GF-D8 (cell line): ENCODE measurements around the gene FSIP1.
A peak's percentile ranks its signal among the peaks of the same experiment; 100 is the strongest.

Experiments
- DNase-seq: peaks from one replicate; lab custom pipeline; 2025; lab: John Stamatoyannopoulos, UW

The FSIP1 gene

GRCh38 chr15:39792025-39792843 is 9.6 kb upstream of the FSIP1 start:
- no peak for DNase-seq

DNA sequence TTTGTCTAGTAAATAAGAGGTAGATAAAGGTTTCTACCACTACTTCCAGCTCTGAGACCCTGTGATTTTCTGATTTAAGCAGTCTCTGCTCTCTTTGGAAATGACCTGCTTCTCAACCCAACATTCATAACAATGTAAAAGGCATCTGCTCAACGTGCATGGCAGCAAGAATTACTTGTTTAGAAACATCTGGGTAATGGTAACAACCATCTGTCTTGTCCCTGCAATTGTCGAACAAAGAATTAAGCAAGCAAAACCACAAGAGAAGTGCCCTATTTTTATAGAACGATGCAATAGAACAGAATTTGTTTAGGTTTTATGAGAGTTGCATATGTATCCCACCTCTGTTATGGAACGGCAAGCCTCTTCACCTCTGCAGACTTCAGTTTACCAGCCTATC is 7.1 kb upstream of the FSIP1 start:
- DNase-seq, result peak; percentile 42

- DNase-seq, result peak; percentile 57
Observed at GRCh38 chr15:39788800-39789565, 6.3 kb upstream of the FSIP1 start.

GRCh38 chr15:39788108-39788507 is 5.5 kb upstream of the FSIP1 start:
- no peak for DNase-seq

DNA sequence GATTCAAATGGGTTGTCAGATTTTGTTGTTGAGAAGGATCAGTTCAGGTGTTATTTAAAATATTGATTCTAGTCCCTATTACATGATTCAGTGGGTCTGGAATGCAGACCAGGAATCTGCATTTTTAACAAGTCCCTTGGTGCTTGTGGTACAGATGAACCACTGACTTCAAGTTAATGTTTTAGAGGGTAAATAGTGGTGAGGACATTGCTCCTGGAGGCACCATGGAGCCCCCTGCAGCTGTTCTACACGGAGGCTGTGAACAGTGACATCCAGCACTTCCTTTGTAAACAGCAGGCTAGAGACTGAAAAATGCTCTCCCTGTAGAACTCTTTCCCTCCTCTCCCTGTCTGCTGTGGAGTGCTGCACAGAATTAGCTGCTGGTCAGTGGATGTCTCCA is 4.8 kb upstream of the FSIP1 start:
- DNase-seq, result no peak

GRCh38 chr15:39786447-39787056 is 3.9 kb upstream of the FSIP1 start:
- peak; percentile 11 for DNase-seq

DNA sequence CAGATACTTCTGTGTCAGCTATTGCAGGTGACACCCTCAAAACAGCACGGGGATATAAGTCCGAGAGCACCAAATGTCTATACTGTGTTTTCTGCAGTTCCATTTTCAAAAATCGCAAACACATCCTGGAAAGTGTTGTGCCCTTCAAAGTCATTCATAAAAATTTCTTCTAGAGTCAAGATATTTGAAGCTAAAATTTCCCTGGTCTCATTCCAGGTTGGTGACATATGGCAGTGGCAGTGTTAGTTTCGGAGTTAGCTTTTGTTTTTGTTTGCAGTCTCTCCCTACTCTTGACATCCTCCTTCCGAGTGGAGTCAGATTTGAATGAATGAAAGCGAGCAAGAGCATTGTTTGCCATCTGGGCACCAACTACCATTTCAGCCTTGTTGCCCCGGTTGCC is 3.2 kb upstream of the FSIP1 start:
- no peak for DNase-seq

- DNase-seq, result no peak
Observed at GRCh38 chr15:39785139-39785538, 2.5 kb upstream of the FSIP1 start.

- no peak for DNase-seq
Observed at GRCh38 chr15:39784638-39785037, 2.0 kb upstream of the FSIP1 start.

- no peak for DNase-seq
Observed at GRCh38 chr15:39784125-39784524, 1.5 kb upstream of the FSIP1 start.

DNA sequence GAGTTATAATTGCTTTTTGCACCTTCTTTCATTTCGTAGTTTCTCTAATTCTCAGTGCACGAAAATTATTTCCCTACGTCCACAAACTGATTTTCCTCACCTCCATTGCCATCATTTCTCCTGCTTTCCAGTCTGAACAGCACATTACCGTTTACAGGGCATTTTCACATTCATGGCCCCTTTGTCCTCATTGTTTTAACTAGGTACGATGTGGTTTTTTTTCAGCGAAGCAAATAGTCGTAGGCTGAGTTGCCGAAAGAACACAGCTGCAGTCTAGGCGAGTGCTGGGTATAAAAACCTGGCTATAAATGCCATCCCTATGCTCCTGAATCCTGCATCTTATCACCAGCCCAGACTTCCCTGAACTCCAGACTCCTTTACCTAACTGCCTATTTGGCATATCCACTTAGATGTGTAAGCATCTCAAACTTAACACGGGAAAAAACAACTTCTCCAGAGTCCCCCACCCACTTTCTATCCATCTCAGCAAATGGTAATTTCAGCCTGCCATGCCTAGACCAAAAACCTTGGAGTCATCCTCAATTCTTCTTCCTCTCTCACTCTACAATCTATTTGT is 691 bp upstream of the FSIP1 start:
- DNase-seq, result no peak

GRCh38 chr15:39781967-39782302 is 706 bp downstream of the FSIP1 start:
- DNase-seq, result no peak

DNA sequence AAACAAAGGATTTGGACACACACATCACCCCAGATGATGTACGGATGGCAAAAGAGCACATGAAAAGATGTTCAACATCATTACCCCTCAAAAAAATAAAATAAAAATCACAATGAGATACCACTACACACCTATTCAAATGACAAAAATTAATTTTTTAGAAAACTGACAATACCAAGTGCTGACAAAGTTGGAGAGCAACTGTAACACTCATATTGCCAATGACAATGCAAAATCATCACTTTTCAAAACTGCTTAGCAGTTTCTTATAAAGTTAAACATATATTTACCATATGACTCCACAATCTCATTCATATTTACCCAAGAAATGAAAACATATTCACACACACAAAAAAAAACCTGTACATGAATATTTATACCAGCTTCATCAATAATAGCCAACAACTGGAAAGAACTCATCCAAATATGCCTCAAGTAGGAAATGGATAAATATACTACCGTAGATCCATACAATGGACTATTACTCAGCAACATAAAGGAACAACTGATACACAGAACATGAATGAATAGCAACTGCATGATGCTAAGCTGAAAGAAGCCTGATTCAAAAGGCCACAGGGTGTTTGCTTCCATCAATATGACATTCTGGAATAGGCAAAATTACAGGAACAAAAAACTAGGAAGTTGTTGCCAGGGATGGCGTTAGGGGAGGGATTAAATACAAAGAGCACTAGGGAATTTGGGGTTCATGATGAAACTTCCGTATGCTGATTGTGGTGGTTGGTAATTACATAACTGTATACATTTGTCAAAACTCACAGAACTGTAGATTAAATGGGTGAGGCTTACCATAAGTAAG is 1.3 kb downstream of the FSIP1 start:
- DNase-seq, result no peak

DNA sequence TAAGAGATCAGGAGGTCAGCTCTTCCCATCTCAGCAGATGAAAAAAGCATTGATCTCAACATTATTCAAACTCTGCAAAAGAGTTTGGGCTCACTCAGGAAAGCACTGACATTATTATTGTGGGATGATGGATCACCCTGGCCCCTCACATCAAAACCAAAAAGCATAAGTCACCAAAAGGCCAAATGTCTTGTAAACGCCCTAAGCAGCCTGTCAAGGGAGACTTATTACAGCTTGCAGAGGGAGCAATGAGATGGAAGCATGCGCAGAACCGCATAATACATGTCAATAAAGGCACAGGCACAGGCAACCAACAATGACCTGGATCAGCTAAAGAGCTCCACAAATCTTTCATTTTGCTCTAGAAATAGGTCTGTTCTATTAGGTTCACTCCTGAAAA is 4.6 kb downstream of the FSIP1 start:
- DNase-seq, result no peak

DNA sequence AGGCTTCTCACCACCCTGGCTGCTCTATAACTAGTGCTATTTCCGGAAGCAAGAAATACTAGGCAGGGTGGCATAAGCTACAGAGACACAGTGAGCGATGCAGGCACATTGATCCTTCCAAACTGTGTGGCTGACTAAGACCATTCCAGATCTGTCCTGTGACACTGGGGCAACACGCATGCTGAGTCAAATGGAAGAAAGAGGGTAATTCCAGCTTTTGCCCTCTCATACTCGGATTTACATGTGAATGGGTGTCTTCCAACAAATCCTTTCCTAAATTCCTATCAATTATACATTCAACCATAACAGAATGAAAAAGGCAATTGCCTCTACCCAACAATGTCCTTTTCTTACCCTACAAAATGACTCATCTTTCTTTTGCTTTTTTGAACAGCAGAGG is 5.1 kb downstream of the FSIP1 start:
- DNase-seq, result no peak

GRCh38 chr15:39776068-39776467 is 6.6 kb downstream of the FSIP1 start:
- DNase-seq, result no peak

DNA sequence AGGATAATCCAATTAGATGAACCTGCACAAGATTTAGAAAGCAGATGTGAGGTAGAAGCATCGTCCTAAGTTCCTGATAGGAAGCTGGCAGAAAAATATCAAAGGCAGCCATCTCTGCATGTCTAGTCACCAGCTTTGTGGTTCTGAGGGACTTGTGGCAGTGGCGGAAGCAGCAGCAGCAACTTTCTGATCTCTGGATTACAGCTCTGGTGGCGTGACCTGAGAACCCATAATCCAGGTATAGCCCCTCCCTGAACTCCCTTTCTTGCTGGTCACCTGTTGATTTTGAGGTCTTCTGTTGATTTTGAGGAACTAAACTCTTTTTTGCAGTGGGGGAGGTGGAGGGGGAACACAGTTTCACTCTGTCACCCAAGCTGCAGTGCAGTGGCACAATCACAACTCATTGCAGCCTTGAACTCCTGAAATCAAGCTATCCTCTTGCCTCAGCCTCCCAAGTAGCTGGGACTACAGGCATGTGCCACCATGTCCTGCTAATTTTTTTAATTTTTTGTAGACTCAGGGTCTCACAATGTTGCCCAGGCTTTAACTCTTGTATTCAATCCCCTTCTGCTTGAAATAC is 7.9 kb downstream of the FSIP1 start:
- no peak for DNase-seq

- no peak for DNase-seq
Observed at GRCh38 chr15:39770748-39771689, 11.6 kb downstream of the FSIP1 start.

GRCh38 chr15:39767921-39768320 is 14.7 kb downstream of the FSIP1 start:
- DNase-seq, result no peak

DNA sequence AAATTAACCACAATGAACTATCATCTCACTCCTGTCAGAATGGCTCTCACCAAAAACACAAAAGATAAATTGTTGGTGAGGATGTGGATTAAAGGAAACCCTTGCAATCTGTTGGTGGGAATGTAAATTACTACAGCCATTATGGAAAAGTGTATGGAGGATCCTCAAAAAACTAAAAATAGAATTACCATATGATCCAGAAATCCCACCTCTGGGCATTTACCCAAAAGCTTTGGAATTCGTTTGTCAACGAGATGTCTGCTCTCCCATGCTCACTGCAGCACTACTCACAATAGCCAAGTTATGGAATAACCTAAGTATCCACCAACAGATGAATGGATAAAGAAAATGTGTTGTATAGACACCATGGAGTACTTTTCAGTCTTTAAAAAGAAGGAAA is 21.6 kb downstream of the FSIP1 start:
- no peak for DNase-seq
